Coronary artery (tissue), 2 donors: Measurements from ENCODE around the gene AMOT.

Experiments used
- DNase-seq: peaks from one replicate; pipeline ENCODE4 v3.0.0-alpha.2; 2017; ENCODE audit warnings: low spot score
- H3K27ac ChIP-seq, 2 donors: fragments of 200-600 bp; sonication (generic); one replicate each; pipeline ENCODE4 v1.5.1; 2016 to 2019
- H3K4me3 ChIP-seq: fragments of 200-600 bp; sonication (generic); 2 replicates; pipeline ENCODE4 v1.5.1; 2016; ENCODE audit warnings: mild to moderate bottlenecking, moderate library complexity
- CTCF ChIP-seq: fragments of 200-600 bp; sonication (generic); IDR thresholded peaks from one replicate; pipeline ENCODE4 v1.5.1; 2019; ENCODE audit warnings: antibody characterized with exemption

AMOT gene

GRCh38 chrX:112746812-112747595, 93.6 kb downstream of the AMOT start:
- TF ChIP-seq CTCF: no peak
- no peak overlapping the region for H3K4me3 ChIP-seq
- DNase-seq: no peak
- H3K27ac ChIP-seq: no peak overlapping the region

- Histone ChIP-seq H3K27ac (no peak overlapping the region), H3K4me3 (no peak overlapping the region)
- no peak for DNase-seq
- TF ChIP-seq CTCF: no peak
These were observed 102.1 kb downstream of the AMOT start for GRCh38 chrX:112738347-112739033.

GRCh38 chrX:112736310-112736709, 104.3 kb downstream of the AMOT start:
- Histone ChIP-seq H3K27ac (no peak overlapping the region), H3K4me3 (no peak overlapping the region)
- no peak for TF ChIP-seq CTCF
- DNase-seq: no peak

- no peak for DNase-seq
- no peak for TF ChIP-seq CTCF
- Histone ChIP-seq H3K27ac (no peak overlapping the region), H3K4me3 (no peak overlapping the region)
These were observed 105.5 kb downstream of the AMOT start for GRCh38 chrX:112735147-112735546.

GRCh38 chrX:112734290-112734689, 106.3 kb downstream of the AMOT start:
- DNase-seq: no peak
- H3K27ac ChIP-seq: no peak overlapping the region
- no peak overlapping the region for H3K4me3 ChIP-seq
- TF ChIP-seq CTCF: no peak

- TF ChIP-seq CTCF: no peak
- H3K4me3 ChIP-seq: no peak overlapping the region
- no peak overlapping the region for H3K27ac ChIP-seq
- no peak for DNase-seq
These were observed 108.8 kb downstream of the AMOT start for GRCh38 chrX:112731793-112732192.
